Measurements from ENCODE around the gene SNTB2. TPM values are rescaled to one million over a fixed set of nuclear protein-coding genes. Genes with fewer than 3 reads are reported as not detected.

SNTB2 gene
- total RNA-seq, 1 experiment from 2014 or later, result 14.0 TPM

DNA sequence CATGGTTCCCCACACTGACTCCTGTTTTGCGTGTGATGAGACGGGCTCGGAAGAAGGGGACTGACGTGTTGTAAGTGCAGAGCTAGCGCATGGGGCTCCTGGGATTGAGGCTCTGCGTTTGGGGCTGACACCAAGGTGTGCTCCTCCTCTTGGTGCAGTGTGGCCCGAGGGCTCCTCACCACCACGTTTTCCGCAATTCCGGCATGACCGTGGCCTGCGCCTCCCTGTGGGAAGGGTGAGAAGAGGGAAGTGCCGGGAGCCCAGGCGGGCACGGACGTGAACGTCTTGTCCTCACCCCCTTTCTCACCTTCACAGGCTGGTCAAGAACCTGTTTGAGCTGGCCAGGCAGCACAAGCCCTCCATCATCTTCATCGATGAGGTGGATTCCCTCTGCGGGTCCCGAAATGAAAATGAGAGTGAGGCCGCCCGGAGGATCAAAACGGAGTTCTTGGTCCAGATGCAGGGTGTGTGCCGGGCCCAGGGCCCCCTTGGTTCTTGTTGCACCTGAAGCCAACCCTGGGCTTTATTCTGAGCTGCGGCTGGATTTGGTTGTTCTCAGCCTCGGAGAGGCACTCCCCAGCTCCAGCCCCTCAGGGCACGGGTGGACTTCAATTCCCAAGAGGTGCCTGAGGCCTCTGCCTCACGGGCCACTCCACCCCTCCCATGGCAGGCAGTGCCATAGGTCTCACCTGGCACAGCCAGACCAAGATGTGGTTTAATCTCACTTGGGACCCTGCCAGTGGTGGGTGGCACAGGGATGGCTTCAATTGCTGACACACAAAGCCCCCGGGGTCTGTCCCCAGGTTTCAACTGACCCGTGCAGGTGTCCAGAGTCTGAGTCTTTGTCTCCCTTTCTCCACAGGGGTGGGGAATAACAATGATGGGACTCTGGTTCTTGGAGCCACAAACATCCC lies 133.1 kb downstream of the SNTB2 start:
- DNase-seq, result no peak
- H3K4me3 ChIP-seq, result no peak overlapping the region
- H3K27ac ChIP-seq, result no peak overlapping the region
- no peaks in the 10 kb centered on the region for H3K27me3 ChIP-seq
- H3K4me1 ChIP-seq, result no peaks in the 10 kb centered on the region
- no peaks in the 10 kb centered on the region for H3K9me3 ChIP-seq (replicated peaks)
- peaks cover 27% of the 10 kb centered on the region; the same call in 1 of the 2 replicates for H3K36me3 ChIP-seq

DNA sequence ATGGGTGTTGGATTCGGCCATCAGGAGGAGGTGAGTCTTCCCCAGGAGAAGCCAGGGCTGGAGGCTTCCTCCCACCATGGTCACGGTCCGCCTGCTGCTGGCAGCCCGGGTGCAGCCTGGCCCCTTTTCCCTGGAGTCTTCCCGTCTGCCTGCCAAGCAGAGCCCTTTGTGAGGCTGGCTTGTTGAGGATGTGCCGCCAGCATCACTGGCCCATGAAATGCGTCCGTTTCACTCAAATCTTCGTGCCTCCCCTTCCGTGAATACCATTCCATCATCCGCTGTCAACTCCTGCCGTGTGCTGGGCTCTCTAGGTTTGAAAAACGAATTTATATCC lies 133.7 kb downstream of the SNTB2 start:
- H3K9me3 ChIP-seq (replicated peaks), result no peaks in the 10 kb centered on the region
- H3K4me3 ChIP-seq, result no peak overlapping the region
- no peak for DNase-seq
- no peak overlapping the region for H3K27ac ChIP-seq
- H3K36me3 ChIP-seq, result peaks cover 27% of the 10 kb centered on the region; the same call in 1 of the 2 replicates
- no peaks in the 10 kb centered on the region for H3K4me1 ChIP-seq
- H3K27me3 ChIP-seq, result no peaks in the 10 kb centered on the region

DNA sequence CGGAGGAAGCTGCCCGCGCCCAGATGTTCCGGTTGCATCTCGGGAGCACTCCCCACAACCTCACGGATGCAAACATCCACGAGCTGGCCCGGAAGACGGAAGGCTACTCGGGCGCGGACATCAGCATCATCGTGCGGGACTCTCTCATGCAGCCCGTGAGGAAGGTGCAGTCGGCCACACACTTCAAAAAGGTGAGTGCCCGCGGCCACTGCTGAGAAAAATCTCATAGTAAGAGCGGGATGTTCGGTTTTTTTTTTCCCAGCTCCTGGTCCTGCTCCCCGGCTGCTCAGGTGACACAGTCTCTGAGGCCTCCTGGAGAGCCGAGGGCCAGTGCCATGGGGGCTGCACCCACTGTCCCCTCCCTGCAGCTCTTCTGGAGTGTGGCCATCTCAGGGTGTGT lies 134.1 kb downstream of the SNTB2 start:
- no peaks in the 10 kb centered on the region for H3K4me1 ChIP-seq
- DNase-seq, result no peak
- no peak overlapping the region for H3K4me3 ChIP-seq
- H3K36me3 ChIP-seq, result peaks cover 26% of the 10 kb centered on the region
- no peaks in the 10 kb centered on the region for H3K9me3 ChIP-seq (replicated peaks)
- no peaks in the 10 kb centered on the region for H3K27me3 ChIP-seq
- H3K27ac ChIP-seq, result no peak overlapping the region

DNA sequence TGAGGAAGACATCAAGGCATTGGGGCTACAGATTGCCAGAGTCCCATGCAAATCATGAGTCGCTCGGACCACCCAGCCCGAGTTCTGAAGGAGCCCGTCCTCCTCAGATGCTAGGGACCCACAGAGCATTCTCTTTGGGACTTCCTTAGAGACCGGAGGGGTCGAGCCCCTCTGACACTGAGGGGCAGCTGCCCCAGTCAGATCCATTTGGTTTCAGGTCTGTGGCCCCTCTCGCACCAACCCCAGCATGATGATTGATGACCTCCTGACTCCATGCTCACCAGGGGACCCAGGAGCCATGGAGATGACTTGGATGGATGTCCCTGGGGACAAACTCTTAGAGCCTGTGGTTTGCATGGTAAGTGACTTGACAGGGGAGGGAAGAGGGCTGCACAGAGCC lies 135.4 kb downstream of the SNTB2 start:
- H3K27me3 ChIP-seq, result no peaks in the 10 kb centered on the region
- H3K27ac ChIP-seq, result no peak overlapping the region
- DNase-seq, result no peak
- H3K4me3 ChIP-seq, result no peak overlapping the region
- H3K36me3 ChIP-seq, result peaks cover 34% of the 10 kb centered on the region
- no peaks in the 10 kb centered on the region for H3K4me1 ChIP-seq
- no peaks in the 10 kb centered on the region for H3K9me3 ChIP-seq (replicated peaks)

DNA sequence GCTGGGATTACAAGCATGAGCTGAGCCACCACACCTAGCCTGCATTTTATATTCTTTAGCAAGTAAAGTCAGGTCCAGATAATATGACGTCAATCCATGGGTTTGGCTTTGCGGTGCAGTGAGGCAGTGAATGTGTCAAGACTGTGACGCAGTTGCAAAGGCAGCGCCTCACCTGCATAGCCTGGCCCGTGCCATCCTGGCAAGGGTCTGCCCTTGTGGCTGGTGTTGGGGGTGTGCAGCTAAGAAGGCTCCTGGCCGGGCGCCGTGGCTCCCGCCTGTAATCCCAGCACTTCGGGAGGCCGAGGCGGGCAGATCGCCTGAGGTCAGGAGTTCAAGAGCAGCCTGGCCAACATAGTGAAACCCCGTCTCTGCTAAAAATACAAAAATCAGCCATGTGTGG lies 136.5 kb downstream of the SNTB2 start:
- no peak overlapping the region for H3K4me3 ChIP-seq
- H3K4me1 ChIP-seq, result no peaks in the 10 kb centered on the region
- no peak overlapping the region for H3K27ac ChIP-seq
- H3K27me3 ChIP-seq, result no peaks in the 10 kb centered on the region
- H3K9me3 ChIP-seq (replicated peaks), result no peaks in the 10 kb centered on the region
- DNase-seq, result no peak
- H3K36me3 ChIP-seq, result peaks cover 38% of the 10 kb centered on the region

DNA sequence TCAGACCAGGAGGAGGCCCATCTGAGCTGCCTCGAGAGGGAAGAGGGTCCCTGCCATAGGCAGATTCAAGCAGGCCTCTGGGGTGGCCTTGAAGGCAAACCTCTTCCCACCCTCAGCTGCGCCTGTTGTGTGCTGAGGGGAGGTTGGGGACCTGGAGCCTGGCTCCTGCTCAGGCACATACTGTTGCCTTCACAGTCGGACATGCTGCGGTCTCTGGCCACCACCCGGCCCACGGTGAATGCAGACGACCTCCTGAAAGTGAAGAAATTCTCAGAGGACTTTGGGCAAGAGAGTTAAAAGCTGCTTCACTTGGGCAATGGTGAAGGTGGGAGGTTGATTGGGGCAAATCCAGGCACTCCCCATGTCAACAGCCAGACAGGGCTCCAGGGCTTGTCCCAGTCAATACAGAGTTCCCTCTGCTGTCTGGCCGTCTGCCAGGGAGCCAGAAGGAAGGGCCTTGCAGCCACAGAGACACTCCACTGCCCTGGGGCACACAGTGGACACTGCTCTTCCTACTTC lies 137.1 kb downstream of the SNTB2 start:
- DNase-seq, result no peak
- no peaks in the 10 kb centered on the region for H3K9me3 ChIP-seq (replicated peaks)
- H3K4me3 ChIP-seq, result no peak overlapping the region
- H3K36me3 ChIP-seq, result peaks cover 43% of the 10 kb centered on the region
- no peaks in the 10 kb centered on the region for H3K27me3 ChIP-seq
- no peak overlapping the region for H3K27ac ChIP-seq
- peaks cover 6% of the 10 kb centered on the region for H3K4me1 ChIP-seq

DNA sequence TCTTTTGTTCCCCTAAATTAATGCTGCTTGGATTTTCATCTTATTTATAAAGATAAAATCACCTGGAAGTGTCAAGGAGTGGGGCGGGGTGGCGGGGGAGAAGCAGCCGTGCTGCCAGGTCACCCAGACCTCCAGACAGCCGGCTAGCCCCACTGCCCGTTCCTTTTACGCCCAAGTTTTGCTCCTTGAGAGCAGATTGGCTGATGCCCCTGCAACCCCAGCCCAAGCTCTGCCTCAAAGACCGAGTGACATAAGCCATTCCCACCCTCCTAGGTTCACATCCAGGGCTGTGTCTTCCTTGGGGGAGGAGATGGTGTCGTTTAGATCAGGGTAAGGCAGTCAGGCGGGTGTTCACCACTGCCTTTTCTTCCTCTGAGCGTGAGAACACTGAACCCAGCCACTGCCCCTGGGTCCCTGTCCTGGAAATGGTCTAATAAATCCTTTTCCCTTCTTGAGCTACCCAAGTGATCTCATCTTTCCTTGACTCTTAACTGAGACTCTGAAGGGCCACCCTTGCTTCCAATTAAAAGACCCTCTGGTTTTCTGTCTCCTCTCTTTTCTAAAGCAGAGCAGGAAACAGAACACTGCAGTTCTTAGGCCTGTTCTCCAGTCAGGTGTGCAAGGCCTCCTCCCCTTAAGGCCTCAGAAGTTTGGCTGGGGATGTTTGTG lies 137.8 kb downstream of the SNTB2 start:
- Histone ChIP-seq H3K9me3 (replicated peaks) (no peaks in the 10 kb centered on the region), H3K27me3 (no peaks in the 10 kb centered on the region), H3K27ac (no peak overlapping the region), H3K4me3 (no peak overlapping the region), H3K4me1 (peaks cover 10% of the 10 kb centered on the region), H3K36me3 (peaks cover 40% of the 10 kb centered on the region)
- DNase-seq, result no peak

DNA sequence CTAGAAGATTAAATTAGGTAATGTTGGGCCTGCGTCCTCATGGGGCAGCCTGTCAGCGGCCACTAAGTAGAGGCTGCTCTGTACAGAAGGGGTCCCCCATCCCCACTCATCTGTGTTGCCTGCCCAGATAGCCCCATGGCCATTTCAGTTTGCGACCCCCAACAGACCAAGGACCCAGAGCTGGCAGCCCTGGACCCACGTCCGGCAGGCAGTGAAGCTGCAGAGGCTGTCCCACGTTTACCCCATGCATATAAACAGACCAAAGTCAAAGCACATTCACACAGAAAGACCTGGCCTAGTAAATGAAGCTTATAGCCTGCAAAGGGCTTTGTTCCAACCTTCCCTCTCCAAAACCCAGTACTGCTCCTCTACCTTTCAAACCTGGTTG lies 138.8 kb downstream of the SNTB2 start:
- Histone ChIP-seq H3K4me1 (peaks cover 10% of the 10 kb centered on the region), H3K36me3 (peaks cover 37% of the 10 kb centered on the region), H3K27ac (no peak overlapping the region), H3K4me3 (no peak overlapping the region), H3K27me3 (no peaks in the 10 kb centered on the region), H3K9me3 (replicated peaks) (no peaks in the 10 kb centered on the region)
- no peak for DNase-seq

DNA sequence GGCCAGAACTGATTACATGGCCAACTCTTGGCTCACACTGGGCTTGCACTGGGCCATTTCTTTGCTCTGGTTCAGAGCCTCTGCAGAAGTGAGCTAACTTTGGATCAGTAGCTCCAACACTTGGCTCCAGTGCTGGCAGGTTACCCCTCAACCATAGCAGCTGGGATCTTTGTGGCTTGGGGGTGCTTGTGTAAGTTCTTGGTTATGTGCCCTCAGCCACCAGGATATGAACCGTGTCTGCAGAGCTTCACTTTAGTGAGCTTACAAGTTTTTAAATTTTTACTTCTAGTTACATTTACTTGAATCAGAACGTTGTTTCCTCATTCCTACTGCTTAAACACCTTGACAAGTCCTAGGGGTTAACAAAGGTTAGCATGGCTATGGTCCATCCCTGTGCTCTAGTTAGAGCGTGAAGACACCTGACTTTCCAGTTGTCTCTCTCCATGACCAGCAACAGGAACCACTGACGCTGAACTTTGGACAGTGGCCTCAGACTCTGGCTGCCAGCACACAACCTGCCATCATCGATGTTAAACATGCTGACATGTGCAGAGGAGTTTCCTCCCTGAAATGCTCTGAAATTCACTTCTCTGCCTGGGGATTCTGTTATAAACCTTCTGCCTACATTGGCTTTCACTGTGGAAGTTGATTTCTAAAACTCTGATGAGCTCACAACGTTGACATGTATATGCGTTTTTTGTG lies 139.4 kb downstream of the SNTB2 start:
- no peak for DNase-seq
- Histone ChIP-seq H3K4me1 (peaks cover 10% of the 10 kb centered on the region), H3K27me3 (no peaks in the 10 kb centered on the region), H3K36me3 (peaks cover 37% of the 10 kb centered on the region), H3K4me3 (no peak overlapping the region), H3K9me3 (replicated peaks) (no peaks in the 10 kb centered on the region), H3K27ac (no peak overlapping the region)

DNA sequence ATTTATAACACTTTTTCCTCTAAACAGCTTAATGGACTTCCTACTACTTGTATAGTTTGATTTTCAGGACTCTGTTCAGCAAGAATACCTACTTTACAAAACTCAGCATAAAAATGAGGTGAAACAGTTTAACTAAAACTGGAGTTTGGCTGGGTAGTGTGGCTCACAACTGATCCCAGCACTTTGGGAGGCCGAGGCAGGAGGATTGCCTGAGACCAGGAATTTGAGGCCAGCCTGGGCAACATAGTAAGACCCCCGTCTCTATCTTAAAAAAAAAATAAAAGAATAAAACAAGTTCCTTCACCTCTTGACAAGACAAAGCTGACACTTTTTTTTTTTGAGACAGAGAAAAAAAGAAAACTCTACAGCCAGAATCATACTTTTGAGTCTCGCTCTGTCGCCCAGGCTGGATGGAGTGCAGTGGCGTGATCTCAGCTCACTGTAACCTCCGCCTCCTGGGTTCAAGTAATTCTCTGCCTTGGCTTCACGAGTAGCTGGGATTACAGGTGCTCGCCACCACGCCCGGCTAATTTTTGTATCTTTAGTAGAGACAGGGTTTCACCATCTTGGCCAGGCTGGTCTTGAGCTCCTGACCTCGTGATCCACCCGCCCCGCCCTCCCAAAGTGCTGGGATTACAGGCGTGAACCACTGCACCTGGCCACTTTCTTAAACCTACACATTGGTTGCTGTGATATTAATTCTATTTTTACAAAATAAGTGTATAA lies 140.8 kb downstream of the SNTB2 start:
- no peak overlapping the region for H3K4me3 ChIP-seq
- peaks cover 31% of the 10 kb centered on the region for H3K36me3 ChIP-seq
- no peak overlapping the region for H3K27ac ChIP-seq

DNA sequence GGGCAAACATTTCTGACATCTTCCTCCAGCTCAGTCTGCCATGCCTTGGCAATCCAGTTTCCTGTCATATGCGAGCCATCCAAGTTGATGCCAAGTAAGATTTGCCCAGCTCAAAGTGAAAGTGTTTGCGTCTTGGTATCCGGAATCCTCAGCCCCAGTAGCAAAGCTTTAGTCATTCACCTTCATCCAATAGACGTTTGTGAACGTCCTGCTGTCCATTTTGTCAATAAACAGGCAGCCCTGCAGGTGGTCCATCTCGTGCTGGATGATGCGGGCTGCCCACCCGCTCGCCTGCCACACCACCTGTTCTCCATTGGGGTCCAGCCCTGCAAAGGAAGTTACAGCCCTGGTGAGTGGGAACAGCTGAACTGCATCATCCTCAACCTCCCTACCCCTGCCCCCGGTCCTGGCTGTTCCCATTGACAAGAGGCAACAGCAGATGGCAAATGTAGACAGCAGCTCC lies 141.9 kb downstream of the SNTB2 start:
- Histone ChIP-seq H3K27ac (no peak overlapping the region), H3K4me3 (no peak overlapping the region), H3K9me3 (replicated peaks) (no peaks in the 10 kb centered on the region), H3K27me3 (no peaks in the 10 kb centered on the region), H3K36me3 (peaks cover 26% of the 10 kb centered on the region), H3K4me1 (peaks cover 10% of the 10 kb centered on the region)
- peak; percentile 38 to 41 for DNase-seq

More for the DNA sequence above, 140.8 kb downstream of the SNTB2 start:
- no peak for DNase-seq
- H3K9me3 ChIP-seq (replicated peaks), result no peaks in the 10 kb centered on the region
- no peaks in the 10 kb centered on the region for H3K27me3 ChIP-seq
- H3K4me1 ChIP-seq, result peaks cover 10% of the 10 kb centered on the region

DNA sequence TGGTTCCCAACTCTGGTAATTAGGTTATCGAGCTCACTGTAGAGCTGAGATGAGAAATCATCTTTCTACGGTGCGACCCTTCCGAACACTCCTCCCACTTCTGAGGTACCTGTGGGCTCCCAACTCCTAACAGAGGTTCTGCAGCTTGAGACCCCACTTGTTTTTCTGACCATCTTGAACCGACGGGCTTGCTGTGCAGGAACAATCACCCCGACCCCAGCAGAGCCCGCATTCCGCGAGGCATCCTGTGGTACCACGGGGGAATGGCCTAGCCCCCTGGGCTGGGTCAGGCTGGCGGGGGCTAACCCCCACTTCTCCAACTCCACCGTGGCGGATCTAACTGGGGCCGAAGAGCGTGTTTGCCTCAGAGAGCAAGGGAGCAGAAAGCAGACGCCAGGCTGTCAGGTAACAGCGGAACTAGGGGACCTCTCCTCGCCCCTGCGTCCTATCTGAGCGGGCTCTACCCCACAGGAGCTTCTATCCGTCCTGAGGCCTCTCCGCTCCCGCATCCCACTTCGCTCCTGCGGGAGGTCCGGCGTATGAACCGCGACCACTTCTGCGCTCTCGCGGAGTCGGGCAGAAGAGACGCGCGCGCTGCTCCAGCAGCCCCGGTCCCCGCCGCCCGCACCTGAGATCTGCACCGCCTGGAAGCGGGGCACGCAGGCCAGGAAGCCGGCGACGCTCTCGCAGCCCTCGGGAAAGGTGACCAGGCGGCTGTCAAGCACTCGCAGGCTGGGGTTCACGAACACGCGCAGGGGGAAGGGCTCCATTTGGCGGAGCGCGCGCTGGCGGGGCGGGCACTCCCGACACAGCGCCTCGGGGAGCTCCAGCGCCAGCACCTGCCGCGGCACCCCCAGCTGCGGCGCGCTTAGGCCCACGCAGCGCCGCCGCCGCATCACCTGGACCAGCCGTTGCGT lies 142.7 kb downstream of the SNTB2 start:
- H3K27me3 ChIP-seq, result no peaks in the 10 kb centered on the region
- H3K4me1 ChIP-seq, result peaks cover 10% of the 10 kb centered on the region
- H3K9me3 ChIP-seq (replicated peaks), result no peaks in the 10 kb centered on the region
- H3K4me3 ChIP-seq, result peak overlapping the region; percentile 77
- peak overlapping the region; percentile 10; the same call in 1 of the 2 replicates for H3K27ac ChIP-seq
- no peak for DNase-seq
- H3K36me3 ChIP-seq, result peaks cover 29% of the 10 kb centered on the region

DNA sequence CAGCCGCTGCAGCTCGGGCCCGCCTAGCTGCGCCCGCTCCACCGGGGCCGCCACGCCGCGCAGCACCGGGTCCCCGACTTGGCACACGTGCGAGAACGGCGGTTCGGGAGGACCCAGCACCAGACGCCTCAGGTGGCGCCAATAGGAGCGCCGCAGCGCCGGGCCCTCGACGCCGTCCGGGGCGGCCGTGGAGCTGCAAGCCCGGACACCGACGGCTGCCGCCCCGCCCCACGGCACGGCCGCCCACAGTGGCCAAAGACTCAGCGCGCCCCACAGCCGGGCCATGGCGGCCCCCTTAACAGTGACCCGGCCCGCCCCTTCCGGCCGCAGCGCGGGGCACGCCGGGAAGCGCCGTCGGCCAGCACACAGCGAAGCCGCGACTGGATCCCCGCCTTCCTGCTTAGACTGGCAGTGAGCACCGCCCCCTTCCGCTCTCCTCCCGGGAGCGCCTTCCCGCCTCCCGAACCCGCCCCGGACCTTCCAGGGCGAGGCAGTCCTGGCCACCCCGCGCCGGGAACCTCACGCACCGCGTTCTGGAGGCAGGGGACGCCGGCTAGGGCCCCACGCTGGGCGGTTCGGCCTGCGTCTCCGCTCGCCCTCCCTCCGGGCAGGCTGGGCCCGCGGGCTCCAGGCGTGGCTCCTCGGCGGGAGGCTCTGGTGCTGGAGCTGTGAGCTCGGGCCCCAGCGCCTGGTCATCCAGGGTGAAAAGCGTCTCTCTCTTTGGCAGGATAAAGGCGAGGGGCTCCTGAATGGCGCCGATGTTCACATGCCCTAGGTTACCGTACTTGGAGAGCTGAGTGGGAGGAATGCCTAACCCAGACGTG lies 143.5 kb downstream of the SNTB2 start, which contains the start of gene PDF:
PDF (minus strand) TSS at position 303 of the 824 bp plus-strand sequence; CDS start at position 285, 18 bp downstream.
- Histone ChIP-seq H3K4me1 (peaks cover 10% of the 10 kb centered on the region), H3K27ac (peak within 1 kb of the TSS; percentile 73), H3K4me3 (peak within 1 kb of the TSS; percentile 77), H3K36me3 (peaks cover 29% of the 10 kb centered on the region), H3K27me3 (no peaks in the 10 kb centered on the region), H3K9me3 (replicated peaks) (no peaks in the 10 kb centered on the region)
- DNase-seq, result peak; percentile 90 to 91

Measured in SJCRH30 (cell line).